RCC 7860 (cell line): ENCODE results near the gene OPCML.

ENCODE experiments used
- DNase-seq: peaks from one replicate; pipeline ENCODE4 v3.0.0-alpha.2; 2015; ENCODE audit warnings: low spot score
- FAIRE-seq: peaks from 2 replicates; lab custom pipeline; 2012; peaks lifted over from hg19 to GRCh38; lab: Jason Lieb, UNC

OPCML gene

DNA sequence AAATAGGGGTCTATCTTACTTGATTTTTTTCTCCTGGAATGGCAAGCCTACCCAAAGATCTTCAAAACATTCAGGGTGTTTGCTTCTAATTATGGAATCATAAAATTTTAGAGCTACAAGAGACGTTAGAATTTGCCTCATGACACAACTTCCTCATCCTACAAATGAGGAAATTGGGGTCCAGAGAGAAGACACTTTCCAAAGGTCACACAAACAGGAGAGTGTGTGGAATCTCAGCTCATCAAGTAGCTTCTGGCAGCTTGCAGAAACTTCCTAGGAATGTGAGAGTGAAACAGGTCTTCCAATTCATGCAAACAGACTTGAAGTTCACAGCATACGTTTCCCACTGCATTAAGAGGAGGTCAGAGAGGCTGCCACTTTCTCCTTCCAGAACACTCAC, 976.0 kb downstream of the OPCML start:
- FAIRE-seq (no peak), DNase-seq (no peak)

DNA sequence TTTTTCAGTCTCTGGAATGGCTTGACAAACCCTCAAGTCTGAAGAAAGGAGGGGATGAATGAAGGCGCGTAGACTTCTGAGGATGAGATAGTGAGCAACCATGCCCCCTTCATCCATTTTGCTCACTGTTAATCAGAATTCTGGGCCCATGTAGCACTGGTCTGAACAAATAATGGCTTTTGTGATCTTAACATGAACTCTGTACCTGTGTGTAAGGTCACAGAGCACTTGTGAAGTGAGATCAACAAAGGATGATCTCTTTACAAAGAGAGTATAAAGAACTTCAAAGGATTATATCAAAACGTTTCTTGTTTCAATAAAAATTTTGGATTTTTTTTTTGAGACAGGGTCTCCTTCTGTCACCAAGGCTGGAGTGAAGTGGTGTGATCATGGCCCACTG, 976.7 kb downstream of the OPCML start:
- FAIRE-seq (no peak), DNase-seq (no peak)

DNA sequence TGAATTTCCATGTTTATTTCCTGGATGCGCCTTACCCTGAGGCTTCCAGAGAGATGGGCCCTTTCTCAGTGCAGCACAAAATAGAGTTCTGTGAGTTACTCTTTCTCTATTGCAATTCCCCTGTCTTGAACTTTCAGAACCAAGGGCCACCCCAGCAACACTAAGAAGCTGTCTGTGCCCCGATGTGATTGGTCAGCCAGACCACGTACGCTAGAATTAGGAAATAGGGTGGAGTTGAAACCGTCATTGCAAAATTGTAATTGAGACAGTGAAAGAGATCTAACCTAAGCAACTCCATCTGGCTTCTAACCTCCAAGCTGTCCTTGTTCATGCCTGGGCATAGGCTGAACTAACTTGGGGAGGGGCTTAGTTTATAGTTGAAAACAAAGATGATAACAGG, 981.3 kb downstream of the OPCML start:
- FAIRE-seq (no peak), DNase-seq (no peak)

DNA sequence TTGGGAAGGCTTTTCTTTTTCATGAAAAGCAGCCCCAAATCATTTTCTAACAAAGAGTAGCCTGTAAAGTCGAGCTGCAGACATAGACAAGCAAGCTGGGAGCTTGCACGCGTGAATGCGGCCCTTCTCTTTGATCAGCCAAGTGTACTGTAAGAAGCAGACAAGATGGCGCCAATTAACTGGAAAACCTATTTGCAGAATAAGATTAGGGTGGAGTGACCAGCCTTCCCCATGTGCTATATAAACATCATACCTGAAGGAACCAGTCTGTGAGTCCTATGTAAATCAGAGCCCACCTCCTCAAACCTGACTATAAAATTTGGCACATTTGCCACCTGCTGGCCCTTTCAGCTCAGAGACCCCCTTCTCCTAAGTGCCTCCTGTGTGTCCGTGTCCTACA, 982.7 kb downstream of the OPCML start:
- FAIRE-seq (no peak), DNase-seq (no peak)

DNA sequence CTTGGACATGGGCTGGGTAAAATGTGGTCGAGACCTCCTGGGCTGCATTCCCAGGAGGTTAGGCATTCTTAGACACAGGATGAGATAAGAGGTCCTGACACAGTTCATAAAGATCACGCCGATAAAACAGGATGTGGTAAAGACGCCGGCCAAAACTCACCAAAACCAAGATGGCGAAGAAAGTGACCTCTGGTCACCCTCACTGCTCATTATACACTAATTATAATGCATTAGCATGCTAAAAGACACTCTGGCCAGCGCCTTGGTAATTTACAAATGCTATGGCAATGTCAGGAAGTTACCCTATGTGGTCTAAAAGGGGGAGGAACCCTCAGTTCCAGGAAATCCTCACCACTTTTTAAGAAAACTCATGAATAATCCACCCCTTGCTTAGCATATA, 983.3 kb downstream of the OPCML start:
- peak; percentile 57 for DNase-seq
- FAIRE-seq: no peak

DNA sequence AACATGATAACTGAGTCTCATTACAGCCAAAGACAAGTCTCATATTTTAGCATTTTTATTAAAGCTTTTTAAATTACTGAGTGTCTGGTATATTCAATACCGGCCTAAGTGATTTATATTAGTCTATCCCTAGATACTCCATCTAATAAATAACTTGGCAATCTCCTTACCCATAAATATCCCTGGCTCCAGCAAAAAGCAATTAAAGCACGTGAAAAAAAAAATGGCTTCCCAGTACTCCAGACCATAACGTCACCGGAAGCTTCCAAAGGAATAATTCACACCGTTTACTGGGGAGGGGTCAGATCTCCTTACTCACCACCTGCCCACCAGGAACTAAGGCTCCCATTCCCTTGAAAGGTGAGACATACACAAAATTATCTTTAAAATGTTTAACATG, 988.3 kb downstream of the OPCML start:
- no peak for FAIRE-seq

DNA sequence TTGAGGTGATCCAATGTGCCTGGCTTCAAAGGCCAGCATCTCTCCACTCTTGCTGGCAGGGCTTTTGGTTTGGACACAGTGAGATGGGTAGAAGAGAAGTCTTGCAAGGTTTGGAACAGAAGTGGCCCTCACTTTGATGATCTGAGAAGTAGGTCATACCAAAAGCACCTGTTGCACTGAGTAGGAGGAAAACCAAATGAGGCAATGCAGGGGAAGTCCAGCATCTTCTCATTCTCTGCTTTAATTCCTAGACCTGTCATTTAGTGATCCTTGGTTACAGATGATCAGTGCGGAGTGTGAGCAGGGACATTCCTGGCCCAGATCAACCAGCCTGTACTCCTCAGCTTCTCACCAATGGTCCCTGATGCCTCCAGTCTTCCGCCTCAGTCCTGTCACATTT, 990.5 kb downstream of the OPCML start:
- DNase-seq: no peak
- FAIRE-seq: no peak

More for the DNA sequence above, 988.3 kb downstream of the OPCML start:
- DNase-seq: no peak

DNA sequence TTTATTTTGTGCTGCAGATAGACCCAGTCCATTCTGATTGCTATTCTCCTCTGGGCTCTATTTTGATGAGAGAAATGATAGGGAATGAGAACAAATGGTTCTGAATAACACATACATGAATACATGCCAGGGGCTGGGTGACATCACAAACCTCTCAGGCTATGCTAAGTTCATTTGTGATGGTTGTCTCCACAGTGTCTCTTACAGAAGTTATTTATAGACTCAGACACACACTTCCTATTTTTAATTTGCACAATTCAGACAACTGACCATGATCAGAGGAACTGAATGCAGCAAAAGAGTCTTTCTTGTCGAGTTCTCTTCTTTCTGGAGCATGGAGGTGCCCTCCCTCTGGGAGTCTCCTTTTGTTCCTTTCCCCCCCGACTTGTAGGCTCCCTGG, 991.7 kb downstream of the OPCML start:
- no peak for FAIRE-seq
- DNase-seq: no peak

DNA sequence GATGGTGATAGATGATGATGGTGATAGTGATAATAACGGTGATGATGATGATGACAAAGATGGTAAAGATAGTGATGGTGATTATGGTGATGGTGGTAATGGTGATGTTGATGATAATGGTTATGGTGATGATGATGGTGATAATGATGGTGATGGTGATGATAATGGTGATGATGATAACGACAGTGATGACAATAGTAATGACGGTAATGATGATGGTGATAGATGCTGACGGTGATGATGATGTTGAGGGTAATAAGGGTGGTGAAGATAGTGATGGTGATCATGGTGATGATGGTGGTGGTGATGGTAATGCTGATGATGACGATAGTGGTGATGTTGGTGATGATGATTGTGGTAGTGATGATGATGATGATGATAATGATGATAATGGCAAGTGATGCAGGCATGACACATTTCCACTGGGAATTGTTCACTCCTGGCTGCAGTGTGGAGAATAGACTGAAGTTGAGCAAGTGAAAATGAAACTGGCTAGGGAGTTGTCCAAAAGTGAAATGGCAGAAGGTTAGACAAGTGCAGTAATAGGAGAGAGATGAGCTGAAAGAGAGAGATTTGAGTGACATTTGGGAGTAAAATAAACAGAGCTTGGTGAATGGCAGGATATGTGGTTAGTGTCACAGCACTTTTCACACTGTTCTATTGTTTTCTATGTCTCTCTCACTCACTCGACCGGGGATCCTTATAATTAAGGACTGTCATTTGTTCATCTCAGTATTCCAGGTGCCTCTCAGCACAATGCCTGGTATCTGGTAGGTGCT, 992.5 kb downstream of the OPCML start:
- no peak for FAIRE-seq

DNA sequence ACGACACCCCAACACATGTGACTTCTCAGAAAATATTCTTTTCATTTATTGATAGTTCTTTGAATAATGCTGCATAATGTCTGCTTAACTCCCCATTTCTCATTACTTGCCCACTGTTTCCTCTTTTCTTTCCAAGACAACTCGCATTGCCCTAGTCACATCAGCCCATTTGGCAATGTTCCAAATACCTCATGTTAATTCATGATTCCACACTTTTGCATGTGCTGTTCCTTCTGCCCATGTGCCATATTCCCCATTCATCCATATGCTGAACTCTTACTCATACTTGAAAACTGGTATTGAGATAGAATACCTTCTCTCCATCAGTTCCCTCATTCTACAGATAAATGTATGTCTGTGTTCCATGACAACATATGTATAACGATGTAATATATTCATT, 993.7 kb downstream of the OPCML start:
- FAIRE-seq: no peak

More for the DNA sequence above, 992.5 kb downstream of the OPCML start:
- DNase-seq: no peak

DNA sequence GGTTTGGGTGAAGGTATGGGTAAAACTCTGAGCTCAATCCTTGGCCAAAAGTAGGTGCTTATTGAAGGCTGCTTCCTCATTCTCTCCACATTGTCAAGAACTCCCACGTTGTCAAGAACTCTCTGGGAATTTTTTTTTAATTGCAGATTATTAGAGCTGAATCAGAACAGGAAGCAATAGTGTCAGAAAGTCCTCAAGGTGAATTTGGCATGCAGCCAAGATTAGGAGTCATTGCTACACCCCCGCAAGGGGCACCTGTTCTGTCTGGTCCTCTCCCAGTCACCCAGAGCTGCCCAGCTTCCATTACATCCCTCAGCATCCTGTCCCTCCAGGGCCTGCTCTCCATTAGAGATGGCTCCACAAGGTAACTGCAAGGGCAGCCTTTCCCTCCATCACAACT, 996.5 kb downstream of the OPCML start:
- DNase-seq (no peak), FAIRE-seq (no peak)

More for the DNA sequence above, 993.7 kb downstream of the OPCML start:
- DNase-seq: no peak

DNA sequence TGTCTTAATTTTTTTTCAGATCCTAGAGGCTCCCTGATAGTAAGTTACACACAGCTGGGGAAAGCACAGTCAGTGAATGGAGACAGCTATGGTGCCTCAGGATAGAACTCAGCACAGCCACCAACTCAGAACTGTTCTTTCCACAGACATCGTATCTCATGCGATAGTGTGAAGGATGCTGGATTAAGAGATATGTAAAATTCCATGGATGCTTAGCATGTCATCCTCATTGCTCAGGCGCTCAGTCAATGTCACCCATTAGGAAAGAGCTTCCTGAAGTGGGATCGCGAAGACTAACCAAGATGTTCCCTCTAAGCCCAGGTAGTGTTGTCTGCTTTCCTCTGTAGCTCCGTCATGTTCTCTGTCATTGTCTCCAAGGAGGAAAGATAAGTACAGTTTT, 1000.4 kb downstream of the OPCML start:
- DNase-seq (no peak), FAIRE-seq (no peak)

DNA sequence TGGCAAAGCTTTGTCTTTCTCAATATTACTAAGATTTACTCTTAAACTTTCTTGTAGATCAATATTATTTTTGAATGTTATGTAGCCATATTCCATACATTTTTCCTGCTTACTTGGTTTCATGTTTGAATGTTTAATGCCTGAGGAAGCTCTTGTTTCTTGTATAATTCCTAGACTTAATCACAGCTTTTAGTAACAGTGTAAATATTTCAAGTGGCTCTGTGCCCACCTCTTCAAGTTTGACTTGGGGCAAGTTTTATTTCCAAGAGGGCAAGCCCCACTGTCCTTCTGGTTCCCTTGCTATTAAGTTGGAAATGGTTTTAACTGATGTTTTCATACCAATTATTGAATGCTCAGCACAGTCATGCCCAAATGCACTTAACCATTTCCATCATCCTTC, 1004.1 kb downstream of the OPCML start:
- FAIRE-seq (no peak), DNase-seq (no peak)

DNA sequence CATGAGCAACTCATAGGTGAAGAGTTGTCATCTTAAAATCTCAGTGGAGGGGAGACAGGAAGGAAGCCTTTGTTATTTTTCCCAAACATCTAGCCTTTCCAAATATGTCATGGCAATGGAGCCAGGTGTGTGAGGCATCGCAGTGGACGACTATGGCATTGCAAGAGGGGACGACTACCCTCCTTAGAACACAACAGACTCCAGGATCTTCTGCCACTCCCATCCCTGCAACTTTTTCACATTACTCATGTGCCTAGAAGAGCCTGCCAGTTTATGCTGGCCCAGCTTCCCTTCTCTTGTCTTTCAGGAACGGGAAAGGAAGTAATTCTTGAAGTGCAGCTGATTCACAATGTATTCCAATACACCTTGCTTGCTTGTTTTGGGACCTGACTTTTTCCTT, 1008.4 kb downstream of the OPCML start:
- FAIRE-seq: no peak
- no peak for DNase-seq

DNA sequence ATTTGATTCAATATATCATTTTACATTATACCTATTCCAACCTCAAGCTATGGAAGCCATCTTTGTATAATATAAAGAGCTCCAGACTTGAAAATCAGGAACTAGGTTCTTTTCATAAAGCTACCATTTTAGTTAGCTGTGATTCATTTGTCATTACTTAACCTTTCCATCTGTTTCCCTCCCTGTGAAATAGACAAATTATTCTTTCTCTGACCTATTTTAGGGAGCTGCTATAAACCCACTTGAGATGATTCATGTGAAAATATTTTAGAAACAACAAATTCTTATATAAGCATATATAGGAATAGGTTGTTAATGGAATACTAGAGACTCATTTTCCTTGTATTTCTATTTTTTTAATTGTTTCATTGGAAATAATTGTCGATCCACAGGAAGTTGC, 1012.1 kb downstream of the OPCML start:
- no peak for DNase-seq
- FAIRE-seq: no peak

DNA sequence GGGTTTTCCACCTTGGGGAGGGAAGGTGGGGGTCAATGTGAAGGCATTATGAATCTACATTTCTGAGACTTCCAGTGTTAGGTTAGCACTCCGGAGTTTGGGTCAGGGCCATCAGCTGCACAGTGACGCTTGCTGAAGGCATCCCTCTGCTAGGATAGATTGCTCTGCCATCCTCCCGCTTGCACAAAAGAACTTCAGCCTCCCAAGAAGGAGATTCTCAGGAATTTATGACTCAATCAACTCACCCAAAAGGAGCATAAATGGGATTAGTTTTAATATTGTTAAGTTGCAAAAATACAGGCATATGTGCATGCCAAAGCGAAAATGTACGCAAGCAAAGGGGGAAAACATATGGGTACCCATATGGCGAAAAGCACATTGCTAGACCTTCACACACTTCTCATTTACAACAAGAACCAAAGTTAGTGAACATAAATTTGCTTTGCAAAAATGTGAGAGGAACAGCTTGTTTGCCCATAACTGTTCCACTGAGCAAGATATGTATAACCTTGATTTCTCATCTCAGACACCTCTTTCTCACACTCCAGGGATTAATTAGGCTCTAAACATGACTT, 1013.0 kb downstream of the OPCML start:
- FAIRE-seq: no peak
- no peak for DNase-seq

DNA sequence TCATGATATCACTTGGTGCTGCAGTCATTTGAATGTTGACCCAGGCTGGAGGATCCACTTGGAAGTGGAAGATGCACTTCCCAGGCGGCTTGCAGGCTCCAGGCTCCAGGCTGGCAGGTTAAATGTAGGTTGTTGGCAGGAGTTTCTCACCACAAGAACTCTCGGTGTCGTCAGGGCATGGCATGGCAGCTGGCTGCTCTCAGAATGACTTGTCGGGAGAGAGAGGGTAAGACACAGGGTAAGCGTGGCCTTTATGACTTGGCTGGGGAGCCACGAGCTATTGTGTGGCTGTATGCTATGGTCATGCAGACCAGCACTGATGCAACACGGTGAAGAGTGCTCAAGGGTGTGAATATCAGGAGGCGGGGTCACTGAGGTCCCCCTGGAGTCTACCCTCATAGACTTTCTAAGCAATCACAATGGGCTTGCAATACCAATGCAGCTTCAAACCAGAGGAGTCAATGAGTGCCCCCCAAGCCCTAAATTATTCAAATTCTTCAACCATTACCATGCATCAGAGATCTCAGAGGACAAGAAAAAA, 1027.7 kb downstream of the OPCML start:
- no peak for FAIRE-seq

DNA sequence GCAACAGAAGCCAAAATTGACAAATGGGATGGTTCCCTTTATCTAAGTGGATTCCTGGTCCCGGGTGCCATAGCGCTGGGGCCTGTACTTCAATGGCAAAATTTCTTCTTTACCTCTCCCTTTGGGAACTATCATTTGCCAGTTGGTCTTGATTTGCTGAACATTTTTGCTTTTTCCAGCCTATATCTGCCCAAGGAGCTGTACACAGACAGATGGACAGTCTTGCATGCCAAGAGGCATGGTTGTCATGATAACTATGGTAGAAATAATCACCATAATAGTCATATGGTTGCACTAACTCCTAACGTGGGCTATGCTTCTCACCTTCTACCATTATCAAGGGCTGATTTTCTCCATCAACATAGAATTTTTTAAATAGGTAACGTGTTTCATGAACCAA, 1030.9 kb downstream of the OPCML start:
- FAIRE-seq: no peak
- no peak for DNase-seq

More for the DNA sequence above, 1027.7 kb downstream of the OPCML start:
- DNase-seq: no peak

DNA sequence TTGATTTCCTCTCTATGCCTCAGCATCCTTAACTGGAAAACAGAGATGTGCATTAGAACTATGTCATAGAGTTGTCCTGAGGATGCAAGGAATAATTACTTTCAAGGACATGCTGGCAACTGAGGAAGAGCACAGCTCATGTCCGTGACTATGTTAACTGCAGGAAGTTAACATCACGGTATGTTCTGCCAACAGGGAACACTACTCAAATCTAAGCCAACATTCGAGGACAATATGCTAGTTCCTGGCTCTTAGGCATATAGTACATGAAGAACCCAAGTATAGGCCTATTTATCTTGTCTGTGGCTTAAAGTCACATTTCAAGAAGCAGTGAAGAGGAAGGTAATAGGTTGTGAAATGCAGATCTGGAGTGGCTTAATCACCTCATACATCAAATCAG, 1032.6 kb downstream of the OPCML start:
- FAIRE-seq: no peak
- DNase-seq: no peak

DNA sequence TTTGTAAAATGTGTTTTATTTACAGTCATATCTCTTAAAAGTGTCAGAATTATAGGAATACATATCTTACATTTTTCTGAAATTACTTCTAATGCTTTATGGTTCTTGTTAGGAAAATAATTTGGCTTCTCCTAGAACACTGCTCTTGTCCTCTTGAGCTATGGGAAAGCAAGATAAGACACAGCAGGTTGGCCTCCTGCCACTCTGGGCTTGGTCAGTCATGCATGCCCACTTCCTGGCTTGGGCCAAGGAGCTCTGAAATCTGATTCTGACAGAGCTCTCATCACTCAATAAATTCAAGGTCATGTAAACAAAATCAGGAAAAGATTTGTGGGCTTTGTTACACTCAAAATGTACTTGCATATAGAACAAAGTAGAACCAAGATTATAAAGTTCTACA, 1036.0 kb downstream of the OPCML start:
- peak; percentile 79 for FAIRE-seq
- DNase-seq: peak; percentile 44

DNA sequence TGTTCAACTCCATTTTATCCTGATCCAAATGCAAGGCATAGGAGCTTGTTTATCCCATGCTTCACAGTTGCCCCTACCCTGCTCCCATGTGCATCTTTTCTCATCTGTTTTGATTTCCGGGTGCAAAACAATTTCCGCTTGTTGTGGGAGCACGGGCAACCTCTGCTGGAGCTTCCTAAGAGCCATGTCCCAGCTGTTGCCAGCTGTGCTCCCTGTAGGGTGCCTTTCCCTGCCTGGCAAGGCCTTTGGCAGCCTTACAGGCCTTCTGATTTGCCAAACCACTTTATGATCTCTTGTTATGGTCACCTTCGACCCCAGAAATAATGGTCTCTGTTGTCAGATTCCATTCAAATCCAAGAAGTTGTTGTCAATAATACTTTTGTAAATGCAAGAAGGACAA, 1038.5 kb downstream of the OPCML start:
- DNase-seq (no peak), FAIRE-seq (no peak)

DNA sequence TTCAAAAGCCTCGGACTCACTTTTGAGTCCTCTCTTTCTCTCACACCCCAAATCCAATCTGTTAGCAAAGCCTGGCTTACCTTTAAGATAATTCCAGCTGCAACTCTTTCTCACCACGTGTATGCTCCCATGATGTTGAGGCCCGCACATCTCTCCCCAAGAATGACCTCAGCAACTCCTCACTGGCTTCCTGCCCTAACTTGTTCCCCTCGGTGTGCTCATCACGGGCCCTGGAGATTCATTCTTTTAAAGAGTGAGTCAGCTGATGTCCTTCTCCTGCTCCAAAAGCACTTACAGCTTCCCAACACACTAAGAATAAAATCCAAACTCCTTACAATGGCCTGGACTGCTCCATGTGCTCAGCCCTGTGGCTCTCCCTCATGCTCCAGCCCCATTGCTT, 1041.3 kb downstream of the OPCML start:
- FAIRE-seq: no peak
- no peak for DNase-seq
